GM12873 (cell line): Measurements from ENCODE around the gene CDH13.

ENCODE experiments used
- TF ChIP-seq, protein P1 (sequence below): IDR thresholded peaks from 2 replicates; pipeline ENCODE4 v1.5.1; 2012; ENCODE audit warnings: low read depth, mild to moderate bottlenecking, moderate library complexity, low read length, control low read depth; ENCODE audit not compliant: insufficient read depth; ENCODE audit errors: missing control alignments

Gene CDH13

DNA sequence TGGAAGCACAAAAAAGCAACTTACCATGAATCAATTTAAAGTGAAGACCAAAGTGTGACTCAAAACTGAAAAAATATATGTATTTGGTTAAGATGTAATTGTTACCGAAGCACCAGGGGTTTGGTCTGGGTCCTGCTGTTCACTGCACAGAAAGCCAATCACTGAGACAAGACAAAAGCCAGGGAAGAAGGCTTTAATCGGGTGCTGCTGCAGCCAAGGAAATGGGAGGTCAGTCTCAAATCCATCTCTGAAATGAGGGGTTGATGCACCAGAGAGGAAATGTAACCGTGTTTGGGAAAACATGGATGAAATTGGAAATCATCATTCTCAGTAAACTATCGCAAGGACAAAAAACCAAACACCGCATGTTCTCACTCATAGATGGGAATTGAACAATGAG, 1107.4 kb downstream of the CDH13 start:
- TF ChIP-seq, protein P1, sequence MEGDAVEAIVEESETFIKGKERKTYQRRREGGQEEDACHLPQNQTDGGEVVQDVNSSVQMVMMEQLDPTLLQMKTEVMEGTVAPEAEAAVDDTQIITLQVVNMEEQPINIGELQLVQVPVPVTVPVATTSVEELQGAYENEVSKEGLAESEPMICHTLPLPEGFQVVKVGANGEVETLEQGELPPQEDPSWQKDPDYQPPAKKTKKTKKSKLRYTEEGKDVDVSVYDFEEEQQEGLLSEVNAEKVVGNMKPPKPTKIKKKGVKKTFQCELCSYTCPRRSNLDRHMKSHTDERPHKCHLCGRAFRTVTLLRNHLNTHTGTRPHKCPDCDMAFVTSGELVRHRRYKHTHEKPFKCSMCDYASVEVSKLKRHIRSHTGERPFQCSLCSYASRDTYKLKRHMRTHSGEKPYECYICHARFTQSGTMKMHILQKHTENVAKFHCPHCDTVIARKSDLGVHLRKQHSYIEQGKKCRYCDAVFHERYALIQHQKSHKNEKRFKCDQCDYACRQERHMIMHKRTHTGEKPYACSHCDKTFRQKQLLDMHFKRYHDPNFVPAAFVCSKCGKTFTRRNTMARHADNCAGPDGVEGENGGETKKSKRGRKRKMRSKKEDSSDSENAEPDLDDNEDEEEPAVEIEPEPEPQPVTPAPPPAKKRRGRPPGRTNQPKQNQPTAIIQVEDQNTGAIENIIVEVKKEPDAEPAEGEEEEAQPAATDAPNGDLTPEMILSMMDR = no peak

DNA sequence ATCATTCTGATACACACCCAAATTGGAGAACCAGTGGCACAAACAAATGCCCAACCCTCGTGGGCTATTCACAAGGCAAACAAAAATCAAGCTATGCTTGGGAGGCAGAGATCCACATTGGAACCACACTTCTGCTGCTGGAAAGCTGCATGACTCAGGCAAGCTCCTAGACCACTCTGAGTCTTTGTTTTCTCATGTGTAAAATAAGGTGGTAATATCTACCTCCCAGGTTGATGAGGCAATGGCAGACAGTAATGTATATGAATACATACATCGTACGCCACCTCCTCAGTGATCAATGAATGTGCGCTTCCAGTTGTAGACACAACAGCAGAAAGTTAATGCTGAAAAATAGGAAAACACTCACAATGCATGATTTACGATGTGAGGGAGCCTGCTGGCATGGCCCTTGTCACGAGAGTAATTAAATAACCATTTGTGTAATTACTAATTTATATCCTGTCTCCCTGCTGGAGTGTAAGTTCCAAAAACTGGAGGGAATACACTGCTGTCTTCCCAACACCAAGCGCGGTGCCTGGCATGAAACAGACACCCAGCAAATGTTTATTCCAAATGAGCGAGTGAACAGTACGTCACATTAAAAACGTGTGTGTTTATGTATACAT, 1111.1 kb downstream of the CDH13 start:
- TF ChIP-seq, protein P1 = no peak

DNA sequence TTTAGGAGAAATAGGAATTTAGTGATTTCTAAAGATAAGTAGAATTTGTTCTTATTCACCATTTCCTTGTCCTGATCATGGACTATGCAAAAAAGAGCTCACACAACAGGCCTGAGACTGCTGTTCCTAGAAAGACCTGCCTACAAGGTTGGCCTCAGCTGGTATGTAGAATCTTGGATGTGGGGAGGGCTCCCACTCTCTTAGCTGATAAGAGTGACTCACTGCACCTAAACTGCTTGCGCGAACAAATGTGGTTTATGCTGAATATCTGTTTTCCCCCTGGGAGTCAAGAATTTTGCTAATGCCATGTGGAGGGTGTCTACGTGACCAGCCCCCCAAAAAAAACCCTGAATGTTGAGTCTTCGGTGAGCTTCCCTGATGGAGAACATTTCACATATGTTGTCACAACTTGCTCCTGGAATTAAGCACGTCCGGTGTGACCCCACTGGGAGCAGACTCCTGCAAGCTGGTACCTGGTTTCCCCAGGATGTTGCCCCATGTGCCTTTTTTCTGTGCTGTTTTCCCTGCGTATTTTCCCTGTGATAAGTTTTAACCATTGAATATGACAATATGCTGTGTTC, 1112.2 kb downstream of the CDH13 start:
- TF ChIP-seq, protein P1 = no peak

DNA sequence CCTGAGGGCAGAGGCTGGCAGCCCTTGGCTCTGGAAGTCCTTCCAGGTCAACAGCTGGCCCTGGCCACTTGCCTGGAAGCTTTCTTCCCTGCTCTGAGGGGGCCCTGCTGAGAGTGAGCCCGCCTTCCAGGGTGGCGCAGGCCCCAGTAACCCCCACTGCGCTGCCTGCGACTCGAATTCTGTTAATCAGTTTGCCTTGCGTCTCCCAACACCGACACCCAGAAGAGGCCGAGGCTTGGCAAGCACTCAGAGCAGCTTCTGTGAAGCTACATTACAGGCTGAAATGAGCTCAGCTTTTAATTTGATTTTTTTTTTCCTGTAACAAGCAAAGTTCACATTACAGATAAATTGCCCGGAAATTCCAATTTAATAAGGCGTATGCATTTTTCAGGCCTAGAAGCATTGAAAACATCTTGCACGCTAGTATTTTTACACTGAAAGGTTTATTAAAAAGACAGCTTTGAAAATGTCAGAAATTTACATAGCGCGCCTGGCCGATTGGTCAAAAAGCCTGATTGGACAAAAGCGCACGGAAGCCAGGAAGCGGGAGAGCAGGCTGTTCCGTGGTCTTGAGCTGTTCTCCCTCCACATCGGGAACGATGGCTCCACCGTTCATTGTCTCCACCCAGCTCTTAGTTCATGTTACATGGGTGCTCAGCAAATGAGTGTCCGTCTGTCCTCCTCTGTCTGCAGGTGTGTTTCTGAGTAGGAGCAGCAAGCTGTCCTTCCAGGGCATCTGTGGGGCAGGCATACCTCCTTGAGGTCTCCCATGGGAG, 1115.5 kb downstream of the CDH13 start:
- TF ChIP-seq, protein P1 = no peak

DNA sequence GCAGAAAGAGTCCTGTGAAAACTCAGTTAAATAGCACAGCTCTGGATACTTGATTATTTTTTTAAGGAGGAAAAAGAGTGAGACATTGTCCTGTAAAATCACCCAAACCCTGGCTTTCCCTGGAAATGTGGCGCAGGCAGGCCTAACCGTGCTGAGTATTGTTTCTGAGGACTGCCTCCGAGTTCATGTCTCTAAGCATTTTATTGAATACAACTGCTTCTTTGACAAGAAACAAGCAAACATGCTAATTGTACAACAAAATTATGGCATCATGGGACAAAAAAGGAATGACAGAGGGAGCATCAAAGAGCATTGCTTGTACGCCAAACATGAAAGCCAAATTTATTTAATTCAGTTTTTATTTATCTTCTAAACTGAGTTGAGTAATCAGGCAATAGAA, 1116.5 kb downstream of the CDH13 start:
- TF ChIP-seq, protein P1 = no peak

DNA sequence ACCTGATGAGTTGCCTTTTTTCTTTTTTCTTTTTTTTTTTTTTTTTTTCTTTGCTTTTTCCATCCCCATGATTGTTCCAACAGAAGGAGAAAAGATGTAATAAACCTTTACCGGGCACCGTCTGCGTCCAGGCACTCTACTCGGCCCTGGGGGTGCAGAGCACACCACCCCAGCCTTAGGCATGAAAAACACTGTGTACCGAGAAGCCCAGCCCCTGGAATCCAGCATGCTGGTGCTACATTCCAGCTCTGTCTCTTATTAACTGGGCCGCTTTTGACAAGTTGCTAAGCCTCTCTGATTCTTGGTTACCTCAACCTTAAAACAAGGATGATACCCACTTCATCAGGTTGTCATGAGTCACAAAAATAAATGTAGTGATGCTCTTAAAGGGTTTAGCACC, 1117.0 kb downstream of the CDH13 start:
- TF ChIP-seq, protein P1 = no peak

DNA sequence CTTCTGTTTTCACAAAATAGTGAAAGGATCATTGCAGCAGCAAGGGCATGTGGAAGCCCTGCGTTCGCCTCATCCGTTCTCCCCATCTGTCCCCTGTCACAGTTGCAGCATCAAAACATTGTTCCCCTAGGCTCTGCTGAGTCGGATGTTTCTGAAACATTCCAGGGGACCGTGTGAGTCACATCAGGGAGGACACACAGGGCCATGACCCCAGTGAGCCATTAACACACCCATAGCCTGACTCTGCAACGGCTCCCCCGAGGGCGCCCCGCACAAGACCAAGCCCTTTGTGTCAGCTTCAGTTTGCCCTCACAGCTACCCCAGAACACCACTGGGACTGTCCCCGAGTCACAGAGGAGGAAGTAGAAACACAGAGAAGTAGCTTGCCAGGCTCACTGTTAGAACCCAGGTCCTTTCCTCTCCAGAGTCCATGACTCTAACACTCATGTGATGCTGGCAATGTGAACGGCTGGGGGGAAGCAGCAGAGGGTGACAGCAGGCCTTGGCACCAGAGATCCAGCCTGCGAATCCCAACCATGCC, 1117.7 kb downstream of the CDH13 start:
- TF ChIP-seq, protein P1 = no peak
